Transverse colon (tissue), 4 donors: ENCODE data around the gene COL1A1. TPM values are rescaled to one million over a fixed set of nuclear protein-coding genes. Genes with fewer than 3 reads are reported as not detected.

Source experiments
- DNase-seq: peaks from one replicate; pipeline ENCODE4 v3.0.0-alpha.2; 2019
- H3K27ac ChIP-seq, 4 donors: fragments of 200-600 bp; sonication (generic); 2 replicates each; pipeline ENCODE4 v1.5.1; 2016 to 2018; ENCODE audit warnings: inconsistent platforms in 4 of 4
- H3K27me3 ChIP-seq: fragments of 200-600 bp; sonication (generic); 2 replicates; pipeline ENCODE4 v1.5.1; 2017; ENCODE audit warnings: inconsistent platforms
- H3K36me3 ChIP-seq, 4 donors: fragments of 200-600 bp; sonication (generic); 2 replicates each; pipeline ENCODE4 v1.5.1; 2017 to 2019; ENCODE audit warnings: inconsistent platforms in 4 of 4
- H3K4me1 ChIP-seq, 4 donors: fragments of 200-600 bp; sonication (generic); 2 replicates each; pipeline ENCODE4 v1.5.1; 2017 to 2020; ENCODE audit warnings: inconsistent platforms in 4 of 4
- H3K4me3 ChIP-seq, 4 donors: fragments of 200-600 bp; sonication (generic); 1 replicate in 1 of 4; 2 replicates in 3 of 4; pipeline versions ENCODE4 v1.5.1 to v1.6.1; 2017 to 2019; ENCODE audit warnings: inconsistent platforms in 4 of 4
- H3K9me3 ChIP-seq, 2 donors: fragments of 200-600 bp; sonication (generic); 2 replicates each; pipeline ENCODE4 v1.5.1; 2017 to 2019; ENCODE audit warnings: inconsistent platforms in 2 of 2
- EP300 ChIP-seq: sonication (generic); formaldehyde crosslinking; IDR thresholded peaks from one replicate; pipeline ENCODE4 v1.6.1; 2017; ENCODE audit warnings: antibody characterized with exemption, low read depth
- POLR2A ChIP-seq: fragments of 450-650 bp; IDR thresholded peaks from one replicate; pipeline ENCODE4 v1.6.1; 2016; ENCODE audit warnings: antibody characterized with exemption, mild to moderate bottlenecking, moderate library complexity
- POLR2AphosphoS5 ChIP-seq, 3 donors: sonication (generic); formaldehyde crosslinking; IDR thresholded peaks; one replicate each; pipeline ENCODE4 v1.6.1; 2016; ENCODE audit warnings: antibody characterized with exemption in 3 of 3
- WGBS, 2 donors: methylation state at CpG; one replicate each; pipeline ENCODE4 v1.1.5; 2018; ENCODE audit warnings: low coverage in 1 of 2; 5-methylcytosine and 5-hydroxymethylcytosine counted together
- in situ Hi-C, 4 donors: fragments of 200-750 bp; cut with MboI; loops; one replicate each; pipeline versions ENCODE4 v1.15.0 to v1.15.1; 2017; ENCODE audit warnings: low sequenced_read_pairs in 3 of 4, low pct_ligation_motif_present in 1 of 4, low pct_unique_long_range_greater_than_20kb in 1 of 4
- intact Hi-C: fragments of 100-400 bp; cut with DNase I; formaldehyde crosslinking; loops from one replicate; pipeline ENCODE4 v1.15.1; 2023; ENCODE audit warnings: low total_unique reads
- total RNA-seq, 4 donors: library from RNA; depleted of rRNA; stranded (reverse); fragments of >200 nt; gene quantifications; one replicate each; pipeline ENCODE4 v1.1.0, GENCODE V29; 2016
- TF ChIP-seq, protein P1 (sequence below), 5 experiments: fragments of 200-600 bp in 3 of 5; fragments of 450-650 bp in 2 of 5; sonication (generic) in 3 of 5; IDR thresholded peaks; 1 replicate in 2 of 5; 2 replicates in 3 of 5; pipeline ENCODE4 v1.5.1; 2016 to 2017; ENCODE audit warnings: antibody characterized with exemption in 5 of 5, inconsistent platforms in 3 of 5, mild to moderate bottlenecking in 2 of 5, moderate library complexity in 1 of 5

Gene COL1A1
- total RNA-seq, 4 donors from 2014 or later, result 13.0 to 210 (median 79.8) TPM

DNA sequence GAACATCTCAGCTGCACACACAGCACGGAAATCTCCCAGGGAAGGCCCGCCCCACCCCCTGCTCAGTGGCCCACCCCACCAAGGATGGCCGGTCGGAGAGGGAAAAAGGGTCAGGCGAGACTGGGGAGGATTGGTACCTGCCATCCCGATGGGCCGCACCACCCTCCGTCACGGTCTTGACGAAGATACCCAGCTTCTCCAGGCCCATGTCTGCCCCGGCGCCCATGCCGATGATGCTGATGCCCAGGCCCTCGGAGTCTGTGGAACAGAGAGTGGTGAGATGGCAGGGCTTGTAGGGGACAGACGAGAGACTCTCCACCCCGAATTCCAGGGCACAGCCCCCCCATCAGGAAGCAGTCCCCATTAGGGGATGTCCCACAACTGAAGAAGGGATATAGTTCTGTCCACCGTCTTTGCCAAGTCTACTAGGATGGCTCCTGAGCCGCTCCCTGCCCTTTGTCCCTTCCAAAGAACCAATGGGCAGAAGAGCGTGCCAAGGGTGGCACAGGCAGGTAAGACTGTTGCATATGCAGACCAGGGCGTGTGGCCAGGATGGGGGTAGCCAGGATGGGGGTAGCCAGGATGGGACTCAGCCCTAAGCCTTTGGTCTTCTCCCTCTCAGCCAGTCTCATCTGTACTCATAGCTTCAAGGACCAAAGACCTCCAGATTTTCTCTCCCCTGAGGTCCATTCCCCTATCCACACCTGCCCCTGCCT is 57.8 kb downstream of the COL1A1 start:
- H3K36me3 ChIP-seq, result peaks cover 0 to 23% (median 6%) of the 10 kb centered on the region in 4 donors
- H3K27ac ChIP-seq, result no peak overlapping the region

GRCh38 chr17:50141745-50142110 is 59.7 kb downstream of the COL1A1 start:
- Histone ChIP-seq H3K4me1 (peaks cover 11 to 26% (median 15%) of the 10 kb centered on the region in 4 donors), H3K27me3 (no peaks in the 10 kb centered on the region), H3K4me3 (no peak overlapping the region), H3K36me3 (peaks cover 0 to 34% (median 11%) of the 10 kb centered on the region in 4 donors), H3K27ac (no peak overlapping the region), H3K9me3 (no peaks in the 10 kb centered on the region)
- WGBS, 2 donors, result 65% methylated on average over 8 of the region's 8 CpGs; no CpG with 5 or more reads in 1 of the 2 donors
- DNase-seq, result no peak
- intact Hi-C loops (no loop called here), in situ Hi-C loops (no loop called here)
- TF ChIP-seq, protein P1, sequence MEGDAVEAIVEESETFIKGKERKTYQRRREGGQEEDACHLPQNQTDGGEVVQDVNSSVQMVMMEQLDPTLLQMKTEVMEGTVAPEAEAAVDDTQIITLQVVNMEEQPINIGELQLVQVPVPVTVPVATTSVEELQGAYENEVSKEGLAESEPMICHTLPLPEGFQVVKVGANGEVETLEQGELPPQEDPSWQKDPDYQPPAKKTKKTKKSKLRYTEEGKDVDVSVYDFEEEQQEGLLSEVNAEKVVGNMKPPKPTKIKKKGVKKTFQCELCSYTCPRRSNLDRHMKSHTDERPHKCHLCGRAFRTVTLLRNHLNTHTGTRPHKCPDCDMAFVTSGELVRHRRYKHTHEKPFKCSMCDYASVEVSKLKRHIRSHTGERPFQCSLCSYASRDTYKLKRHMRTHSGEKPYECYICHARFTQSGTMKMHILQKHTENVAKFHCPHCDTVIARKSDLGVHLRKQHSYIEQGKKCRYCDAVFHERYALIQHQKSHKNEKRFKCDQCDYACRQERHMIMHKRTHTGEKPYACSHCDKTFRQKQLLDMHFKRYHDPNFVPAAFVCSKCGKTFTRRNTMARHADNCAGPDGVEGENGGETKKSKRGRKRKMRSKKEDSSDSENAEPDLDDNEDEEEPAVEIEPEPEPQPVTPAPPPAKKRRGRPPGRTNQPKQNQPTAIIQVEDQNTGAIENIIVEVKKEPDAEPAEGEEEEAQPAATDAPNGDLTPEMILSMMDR (IDR thresholded peaks at IDR 0.05), result no peak
- no peak for TF ChIP-seq EP300
- TF ChIP-seq POLR2AphosphoS5 (IDR thresholded peaks at IDR 0.05), result no peak
- no peak for TF ChIP-seq POLR2A

More for the DNA sequence above, 57.8 kb downstream of the COL1A1 start:
- no peaks in the 10 kb centered on the region for H3K9me3 ChIP-seq
- DNase-seq, result no peak
- in situ Hi-C loops (no loop called here), intact Hi-C loops (no loop called here)
- no peak overlapping the region for H3K4me3 ChIP-seq
- H3K27me3 ChIP-seq, result no peaks in the 10 kb centered on the region
- WGBS, 2 donors, result 90% methylated on average over 20 of the region's 20 CpGs; no CpG with 5 or more reads in 1 of the 2 donors
- H3K4me1 ChIP-seq, result peaks cover 26 to 45% (median 32%) of the 10 kb centered on the region in 4 donors
- TF ChIP-seq EP300 (no peak), POLR2A (no peak), POLR2AphosphoS5 (IDR thresholded peaks at IDR 0.05) (no peak)
- TF ChIP-seq, protein P1 (IDR thresholded peaks at IDR 0.05), result no peak

GRCh38 chr17:50141026-50141744 is 60.2 kb downstream of the COL1A1 start:
- H3K9me3 ChIP-seq, result no peaks in the 10 kb centered on the region
- no peaks in the 10 kb centered on the region for H3K27me3 ChIP-seq
- H3K36me3 ChIP-seq, result peaks cover 0 to 38% (median 11%) of the 10 kb centered on the region in 4 donors
- no peak for DNase-seq
- peak overlapping the region in 1 of 4 donors; percentile 53 for H3K27ac ChIP-seq
- H3K4me1 ChIP-seq, result peaks cover 6 to 21% (median 10%) of the 10 kb centered on the region in 4 donors
- 91 to 94% methylated on average over 7 to 16 of the region's 16 CpGs for WGBS, 2 donors
- H3K4me3 ChIP-seq, result no peak overlapping the region
- in situ Hi-C loops (no loop called here), intact Hi-C loops (no loop called here)
- TF ChIP-seq, protein P1 (IDR thresholded peaks at IDR 0.05), result no peak
- TF ChIP-seq EP300 (no peak), POLR2A (no peak), POLR2AphosphoS5 (IDR thresholded peaks at IDR 0.05) (no peak)
